ENCODE results near the gene PRKAR2B.

DNA sequence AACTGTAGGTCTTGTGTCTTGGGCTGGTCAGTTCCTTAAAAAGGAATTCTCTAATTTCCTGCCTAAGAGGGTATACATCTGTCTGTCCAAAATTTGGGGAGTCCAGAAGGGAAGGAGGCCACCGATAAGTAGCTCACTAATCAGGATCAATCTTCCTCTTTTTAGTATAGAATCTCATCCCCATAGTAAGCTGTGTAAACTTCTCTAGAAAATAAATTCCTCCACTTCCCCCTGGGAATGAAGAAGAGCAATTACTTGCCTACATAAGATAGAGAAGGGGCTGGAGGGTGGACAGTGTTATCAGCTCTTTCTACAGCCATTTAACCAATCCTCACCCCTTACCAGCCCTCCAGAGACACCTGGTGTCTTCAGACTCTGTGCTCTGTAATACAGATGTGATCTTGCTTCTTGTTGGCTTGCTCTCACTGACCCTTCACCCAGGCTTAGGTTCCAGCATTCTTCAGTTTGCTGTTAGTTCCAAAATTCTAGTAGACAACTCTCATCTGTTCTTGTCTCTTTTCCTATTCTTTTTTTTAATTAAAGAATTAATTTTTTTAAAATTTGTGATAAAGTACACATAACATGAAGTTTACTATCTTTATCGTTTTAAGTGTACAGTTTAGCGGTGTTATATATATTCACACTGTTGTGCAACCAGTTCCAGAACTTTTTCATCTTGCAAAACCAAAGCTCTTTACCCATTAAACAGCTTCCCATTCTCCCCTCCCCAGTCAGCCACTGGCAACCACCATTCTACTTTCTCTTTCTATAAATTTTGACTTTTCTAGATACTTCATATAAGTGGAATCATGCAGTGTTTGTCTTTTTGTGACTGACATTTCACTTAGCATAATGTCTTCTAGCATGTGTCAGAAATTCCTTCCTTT, 6.5 kb upstream of the PRKAR2B start:
- TF ChIP-seq POLR2AphosphoS5 (IDR thresholded peaks at IDR 0.05) (no peak), POLR2A (IDR thresholded peaks at IDR 0.05) (no peak)
- TF ChIP-seq, protein P1, sequence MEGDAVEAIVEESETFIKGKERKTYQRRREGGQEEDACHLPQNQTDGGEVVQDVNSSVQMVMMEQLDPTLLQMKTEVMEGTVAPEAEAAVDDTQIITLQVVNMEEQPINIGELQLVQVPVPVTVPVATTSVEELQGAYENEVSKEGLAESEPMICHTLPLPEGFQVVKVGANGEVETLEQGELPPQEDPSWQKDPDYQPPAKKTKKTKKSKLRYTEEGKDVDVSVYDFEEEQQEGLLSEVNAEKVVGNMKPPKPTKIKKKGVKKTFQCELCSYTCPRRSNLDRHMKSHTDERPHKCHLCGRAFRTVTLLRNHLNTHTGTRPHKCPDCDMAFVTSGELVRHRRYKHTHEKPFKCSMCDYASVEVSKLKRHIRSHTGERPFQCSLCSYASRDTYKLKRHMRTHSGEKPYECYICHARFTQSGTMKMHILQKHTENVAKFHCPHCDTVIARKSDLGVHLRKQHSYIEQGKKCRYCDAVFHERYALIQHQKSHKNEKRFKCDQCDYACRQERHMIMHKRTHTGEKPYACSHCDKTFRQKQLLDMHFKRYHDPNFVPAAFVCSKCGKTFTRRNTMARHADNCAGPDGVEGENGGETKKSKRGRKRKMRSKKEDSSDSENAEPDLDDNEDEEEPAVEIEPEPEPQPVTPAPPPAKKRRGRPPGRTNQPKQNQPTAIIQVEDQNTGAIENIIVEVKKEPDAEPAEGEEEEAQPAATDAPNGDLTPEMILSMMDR (IDR thresholded peaks at IDR 0.05): no peak

All from prostate gland (tissue), 2 donors.